ENCODE data around the gene CCDC74B.
"Not testable (repeated sequence)": the region's sequence is repeated elsewhere in the genome, so short reads cannot be mapped to it uniquely, and the experiment has no call there.

The CCDC74B gene

DNA sequence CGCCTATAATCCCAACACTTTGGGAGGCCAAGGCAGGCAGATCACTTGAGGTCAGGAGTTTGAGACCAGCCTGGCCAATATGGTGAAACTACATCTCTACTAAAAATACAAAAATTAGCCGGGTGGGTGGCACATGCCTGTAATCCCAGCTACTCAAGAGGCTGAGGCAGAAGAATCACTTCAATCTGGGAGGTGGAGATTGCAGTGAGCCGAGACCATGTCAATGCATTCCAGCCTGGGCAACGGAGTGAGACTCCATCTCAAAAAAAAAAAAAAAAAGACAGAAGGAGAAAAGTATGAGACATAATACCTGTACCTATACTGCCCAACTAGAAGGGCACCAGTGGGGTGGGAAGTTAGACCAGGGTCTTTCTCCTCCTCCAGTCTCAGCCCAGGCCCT, 14.5 kb upstream of the CCDC74B start:
- H3K9me3 ChIP-seq (ENCODE audit: control insufficient read depth, insufficient read depth, low read depth, low read length); H3K4me3 ChIP-seq (ENCODE audit: low read depth, low read length); CTCF ChIA-PET; H3K4me1 ChIP-seq (ENCODE audit: control insufficient read depth, insufficient read depth, low read length); H3K27ac ChIP-seq (ENCODE audit: extremely low read depth, low read depth, low read length): not testable (repeated sequence)
- POLR2A ChIA-PET: interaction anchor here (1.3 kb wide), 1 partner anchor 11 kb away, joined by 4 read pairs; no protein-coding TSS in a partner anchor
- H3K36me3 ChIP-seq (ENCODE audit: control insufficient read depth in 2 of 2, insufficient read depth in 1 of 2, low read length in 2 of 2): peaks cover 7 to 84% of the 10 kb centered on the region in 2 experiments; a peak in 2 of 3 replicates

- H3K27ac ChIP-seq (ENCODE audit: extremely low read depth, low read depth, low read length): no peak overlapping the region
- POLR2A ChIA-PET: interaction anchor here (1.3 kb wide), 1 partner anchor 12 kb away, joined by 4 read pairs; no protein-coding TSS in a partner anchor
- H3K9me3 ChIP-seq (ENCODE audit: control insufficient read depth, insufficient read depth, low read depth, low read length): no peaks in the 10 kb centered on the region
- H3K36me3 ChIP-seq (ENCODE audit: control insufficient read depth in 2 of 2, insufficient read depth in 1 of 2, low read length in 2 of 2): peaks cover 4 to 84% of the 10 kb centered on the region in 2 experiments; a peak in 2 of 3 replicates
- TF ChIP-seq ZNF366 (tag by site-specific recombination; conservative IDR thresholded peaks at IDR 0.05) (no peak), EGR2 (tag by site-specific recombination; IDR thresholded peaks at IDR 0.05; ENCODE audit: low read depth) (no peak), ZNF155 (tag by site-specific recombination; IDR thresholded peaks at IDR 0.05) (no peak), ZNF768 (tag by site-specific recombination; IDR thresholded peaks at IDR 0.05) (no peak), ZFP37 (tag by site-specific recombination; IDR thresholded peaks at IDR 0.05) (no peak), ZNF335 (tag by site-specific recombination; conservative IDR thresholded peaks at IDR 0.05) (no peak), SP3 (tag by site-specific recombination; IDR thresholded peaks at IDR 0.05) (no peak), BCL11B (tag by site-specific recombination; IDR thresholded peaks at IDR 0.05; ENCODE audit: low read depth) (no peak), ZNF626 (tag by site-specific recombination; IDR thresholded peaks at IDR 0.05) (no peak), ZNF529 (tag by site-specific recombination; IDR thresholded peaks at IDR 0.05; ENCODE audit: insufficient replicate concordance) (no peak), ZNF140 (tag by site-specific recombination; IDR thresholded peaks at IDR 0.05) (no peak), ZNF747 (tag by site-specific recombination; IDR thresholded peaks at IDR 0.05) (no peak), SP7 (tag by site-specific recombination; IDR thresholded peaks at IDR 0.05) (no peak), GLI4 (tag by site-specific recombination; IDR thresholded peaks at IDR 0.05) (no peak), MYNN (tag by site-specific recombination; IDR thresholded peaks at IDR 0.05; ENCODE audit: borderline replicate concordance) (no peak)
- TF ChIP-seq, protein P1, sequence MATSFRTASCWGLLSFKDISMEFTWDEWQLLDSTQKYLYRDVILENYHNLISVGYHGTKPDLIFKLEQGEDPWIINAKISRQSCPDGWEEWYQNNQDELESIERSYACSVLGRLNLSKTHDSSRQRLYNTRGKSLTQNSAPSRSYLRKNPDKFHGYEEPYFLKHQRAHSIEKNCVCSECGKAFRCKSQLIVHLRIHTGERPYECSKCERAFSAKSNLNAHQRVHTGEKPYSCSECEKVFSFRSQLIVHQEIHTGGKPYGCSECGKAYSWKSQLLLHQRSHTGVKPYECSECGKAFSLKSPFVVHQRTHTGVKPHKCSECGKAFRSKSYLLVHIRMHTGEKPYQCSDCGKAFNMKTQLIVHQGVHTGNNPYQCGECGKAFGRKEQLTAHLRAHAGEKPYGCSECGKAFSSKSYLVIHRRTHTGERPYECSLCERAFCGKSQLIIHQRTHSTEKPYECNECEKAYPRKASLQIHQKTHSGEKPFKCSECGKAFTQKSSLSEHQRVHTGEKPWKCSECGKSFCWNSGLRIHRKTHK (tag by site-specific recombination; IDR thresholded peaks at IDR 0.05): no peak
- TF ChIP-seq, protein P2, sequence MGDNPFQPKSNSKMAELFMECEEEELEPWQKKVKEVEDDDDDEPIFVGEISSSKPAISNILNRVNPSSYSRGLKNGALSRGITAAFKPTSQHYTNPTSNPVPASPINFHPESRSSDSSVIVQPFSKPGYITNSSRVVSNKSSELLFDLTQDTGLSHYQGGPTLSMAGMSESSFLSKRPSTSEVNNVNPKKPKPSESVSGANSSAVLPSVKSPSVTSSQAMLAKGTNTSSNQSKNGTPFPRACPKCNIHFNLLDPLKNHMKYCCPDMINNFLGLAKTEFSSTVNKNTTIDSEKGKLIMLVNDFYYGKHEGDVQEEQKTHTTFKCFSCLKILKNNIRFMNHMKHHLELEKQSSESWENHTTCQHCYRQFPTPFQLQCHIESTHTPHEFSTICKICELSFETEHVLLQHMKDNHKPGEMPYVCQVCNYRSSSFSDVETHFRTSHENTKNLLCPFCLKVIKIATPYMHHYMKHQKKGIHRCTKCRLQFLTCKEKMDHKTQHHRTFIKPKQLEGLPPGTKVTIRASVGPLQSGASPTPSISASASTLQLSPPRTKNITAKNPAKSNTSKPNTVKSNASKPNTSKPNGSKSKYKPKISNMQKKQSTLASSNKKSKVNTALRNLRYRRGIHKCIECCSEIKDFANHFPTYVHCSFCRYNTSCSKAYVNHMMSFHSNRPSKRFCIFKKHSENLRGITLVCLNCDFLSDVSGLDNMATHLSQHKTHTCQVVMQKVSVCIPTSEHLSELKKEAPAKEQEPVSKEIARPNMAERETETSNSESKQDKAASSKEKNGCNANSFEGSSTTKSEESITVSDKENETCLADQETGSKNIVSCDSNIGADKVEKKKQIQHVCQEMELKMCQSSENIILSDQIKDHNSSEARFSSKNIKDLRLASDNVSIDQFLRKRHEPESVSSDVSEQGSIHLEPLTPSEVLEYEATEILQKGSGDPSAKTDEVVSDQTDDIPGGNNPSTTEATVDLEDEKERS (tag by site-specific recombination; IDR thresholded peaks at IDR 0.05): no peak
- TF ChIP-seq, protein P3, sequence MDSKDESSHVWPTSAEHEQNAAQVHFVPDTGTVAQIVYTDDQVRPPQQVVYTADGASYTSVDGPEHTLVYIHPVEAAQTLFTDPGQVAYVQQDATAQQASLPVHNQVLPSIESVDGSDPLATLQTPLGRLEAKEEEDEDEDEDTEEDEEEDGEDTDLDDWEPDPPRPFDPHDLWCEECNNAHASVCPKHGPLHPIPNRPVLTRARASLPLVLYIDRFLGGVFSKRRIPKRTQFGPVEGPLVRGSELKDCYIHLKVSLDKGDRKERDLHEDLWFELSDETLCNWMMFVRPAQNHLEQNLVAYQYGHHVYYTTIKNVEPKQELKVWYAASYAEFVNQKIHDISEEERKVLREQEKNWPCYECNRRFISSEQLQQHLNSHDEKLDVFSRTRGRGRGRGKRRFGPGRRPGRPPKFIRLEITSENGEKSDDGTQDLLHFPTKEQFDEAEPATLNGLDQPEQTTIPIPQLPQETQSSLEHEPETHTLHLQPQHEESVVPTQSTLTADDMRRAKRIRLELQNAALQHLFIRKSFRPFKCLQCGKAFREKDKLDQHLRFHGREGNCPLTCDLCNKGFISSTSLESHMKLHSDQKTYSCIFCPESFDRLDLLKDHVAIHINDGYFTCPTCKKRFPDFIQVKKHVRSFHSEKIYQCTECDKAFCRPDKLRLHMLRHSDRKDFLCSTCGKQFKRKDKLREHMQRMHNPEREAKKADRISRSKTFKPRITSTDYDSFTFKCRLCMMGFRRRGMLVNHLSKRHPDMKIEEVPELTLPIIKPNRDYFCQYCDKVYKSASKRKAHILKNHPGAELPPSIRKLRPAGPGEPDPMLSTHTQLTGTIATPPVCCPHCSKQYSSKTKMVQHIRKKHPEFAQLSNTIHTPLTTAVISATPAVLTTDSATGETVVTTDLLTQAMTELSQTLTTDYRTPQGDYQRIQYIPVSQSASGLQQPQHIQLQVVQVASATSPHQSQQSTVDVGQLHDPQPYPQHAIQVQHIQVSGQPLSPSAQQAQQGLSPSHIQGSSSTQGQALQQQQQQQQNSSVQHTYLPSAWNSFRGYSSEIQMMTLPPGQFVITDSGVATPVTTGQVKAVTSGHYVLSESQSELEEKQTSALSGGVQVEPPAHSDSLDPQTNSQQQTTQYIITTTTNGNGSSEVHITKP (tag by site-specific recombination; IDR thresholded peaks at IDR 0.05): no peak
- TF ChIP-seq, protein P4, sequence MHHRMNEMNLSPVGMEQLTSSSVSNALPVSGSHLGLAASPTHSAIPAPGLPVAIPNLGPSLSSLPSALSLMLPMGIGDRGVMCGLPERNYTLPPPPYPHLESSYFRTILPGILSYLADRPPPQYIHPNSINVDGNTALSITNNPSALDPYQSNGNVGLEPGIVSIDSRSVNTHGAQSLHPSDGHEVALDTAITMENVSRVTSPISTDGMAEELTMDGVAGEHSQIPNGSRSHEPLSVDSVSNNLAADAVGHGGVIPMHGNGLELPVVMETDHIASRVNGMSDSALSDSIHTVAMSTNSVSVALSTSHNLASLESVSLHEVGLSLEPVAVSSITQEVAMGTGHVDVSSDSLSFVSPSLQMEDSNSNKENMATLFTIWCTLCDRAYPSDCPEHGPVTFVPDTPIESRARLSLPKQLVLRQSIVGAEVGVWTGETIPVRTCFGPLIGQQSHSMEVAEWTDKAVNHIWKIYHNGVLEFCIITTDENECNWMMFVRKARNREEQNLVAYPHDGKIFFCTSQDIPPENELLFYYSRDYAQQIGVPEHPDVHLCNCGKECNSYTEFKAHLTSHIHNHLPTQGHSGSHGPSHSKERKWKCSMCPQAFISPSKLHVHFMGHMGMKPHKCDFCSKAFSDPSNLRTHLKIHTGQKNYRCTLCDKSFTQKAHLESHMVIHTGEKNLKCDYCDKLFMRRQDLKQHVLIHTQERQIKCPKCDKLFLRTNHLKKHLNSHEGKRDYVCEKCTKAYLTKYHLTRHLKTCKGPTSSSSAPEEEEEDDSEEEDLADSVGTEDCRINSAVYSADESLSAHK (tag by site-specific recombination; IDR thresholded peaks at IDR 0.05): no peak
- TF ChIP-seq, protein P5, sequence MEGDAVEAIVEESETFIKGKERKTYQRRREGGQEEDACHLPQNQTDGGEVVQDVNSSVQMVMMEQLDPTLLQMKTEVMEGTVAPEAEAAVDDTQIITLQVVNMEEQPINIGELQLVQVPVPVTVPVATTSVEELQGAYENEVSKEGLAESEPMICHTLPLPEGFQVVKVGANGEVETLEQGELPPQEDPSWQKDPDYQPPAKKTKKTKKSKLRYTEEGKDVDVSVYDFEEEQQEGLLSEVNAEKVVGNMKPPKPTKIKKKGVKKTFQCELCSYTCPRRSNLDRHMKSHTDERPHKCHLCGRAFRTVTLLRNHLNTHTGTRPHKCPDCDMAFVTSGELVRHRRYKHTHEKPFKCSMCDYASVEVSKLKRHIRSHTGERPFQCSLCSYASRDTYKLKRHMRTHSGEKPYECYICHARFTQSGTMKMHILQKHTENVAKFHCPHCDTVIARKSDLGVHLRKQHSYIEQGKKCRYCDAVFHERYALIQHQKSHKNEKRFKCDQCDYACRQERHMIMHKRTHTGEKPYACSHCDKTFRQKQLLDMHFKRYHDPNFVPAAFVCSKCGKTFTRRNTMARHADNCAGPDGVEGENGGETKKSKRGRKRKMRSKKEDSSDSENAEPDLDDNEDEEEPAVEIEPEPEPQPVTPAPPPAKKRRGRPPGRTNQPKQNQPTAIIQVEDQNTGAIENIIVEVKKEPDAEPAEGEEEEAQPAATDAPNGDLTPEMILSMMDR (tag by site-specific recombination; IDR thresholded peaks at IDR 0.05): no peak
- no peak overlapping the region for H3K4me3 ChIP-seq (ENCODE audit: low read depth, low read length)
- H3K4me1 ChIP-seq (ENCODE audit: control insufficient read depth, insufficient read depth, low read length): no peaks in the 10 kb centered on the region
- CTCF ChIA-PET: no interaction called here
These were observed 13.7 kb upstream of the CCDC74B start for GRCh38 chr2:130158631-130159030.

All from HEK293 (cell line).